ENCODE data around the gene DOLPP1.
"Not testable (repeated sequence)": the region's sequence is repeated elsewhere in the genome, so short reads cannot be mapped to it uniquely, and the experiment has no call there.

Gene DOLPP1, protein sequence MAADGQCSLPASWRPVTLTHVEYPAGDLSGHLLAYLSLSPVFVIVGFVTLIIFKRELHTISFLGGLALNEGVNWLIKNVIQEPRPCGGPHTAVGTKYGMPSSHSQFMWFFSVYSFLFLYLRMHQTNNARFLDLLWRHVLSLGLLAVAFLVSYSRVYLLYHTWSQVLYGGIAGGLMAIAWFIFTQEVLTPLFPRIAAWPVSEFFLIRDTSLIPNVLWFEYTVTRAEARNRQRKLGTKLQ

DNA sequence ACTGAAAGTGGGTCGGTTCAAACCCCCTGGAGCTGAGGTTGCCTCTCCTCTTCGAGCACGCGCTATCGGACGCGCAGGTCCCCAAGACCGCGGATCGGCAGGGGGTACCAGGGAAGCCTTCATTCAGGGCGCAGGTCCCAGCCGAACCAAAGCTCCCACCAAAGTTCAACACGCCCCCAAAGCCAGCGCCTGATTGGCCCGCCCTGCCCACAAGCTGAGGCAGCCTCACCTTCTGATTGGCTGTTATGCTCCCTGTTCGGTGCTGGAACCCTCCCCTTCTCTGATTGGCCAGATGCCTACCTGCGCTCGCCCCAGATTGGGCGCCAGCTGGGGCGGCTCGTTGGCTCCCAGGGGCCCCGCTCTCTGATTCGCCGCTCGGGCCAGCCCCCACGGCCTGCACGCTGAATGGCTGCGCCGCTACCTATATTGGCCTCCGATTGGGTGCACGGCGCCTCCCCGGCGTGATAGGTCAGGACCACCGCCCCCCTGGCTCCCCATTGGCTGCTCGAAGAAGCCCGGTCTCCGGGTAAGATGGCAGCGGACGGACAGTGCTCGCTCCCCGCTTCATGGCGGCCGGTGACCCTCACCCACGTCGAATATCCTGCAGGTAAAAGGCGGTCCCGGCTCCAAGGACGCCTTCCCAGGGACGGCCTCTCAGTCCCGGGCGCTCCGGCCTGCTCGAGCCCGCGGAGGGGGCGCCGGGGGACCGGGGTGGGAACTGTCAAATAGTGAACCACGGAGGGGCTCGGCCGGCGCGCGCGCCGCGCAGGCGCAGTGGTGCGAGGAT, at the start of gene DOLPP1:
TSS of gene DOLPP1 (plus strand) at position 511 of the 787 bp plus-strand sequence. CDS start at position 532, 21 bp downstream.
- DNase-seq (ENCODE audit: low read depth in 2 of 2, low spot score in 1 of 2) = peak; percentile 92 to 97

DNA sequence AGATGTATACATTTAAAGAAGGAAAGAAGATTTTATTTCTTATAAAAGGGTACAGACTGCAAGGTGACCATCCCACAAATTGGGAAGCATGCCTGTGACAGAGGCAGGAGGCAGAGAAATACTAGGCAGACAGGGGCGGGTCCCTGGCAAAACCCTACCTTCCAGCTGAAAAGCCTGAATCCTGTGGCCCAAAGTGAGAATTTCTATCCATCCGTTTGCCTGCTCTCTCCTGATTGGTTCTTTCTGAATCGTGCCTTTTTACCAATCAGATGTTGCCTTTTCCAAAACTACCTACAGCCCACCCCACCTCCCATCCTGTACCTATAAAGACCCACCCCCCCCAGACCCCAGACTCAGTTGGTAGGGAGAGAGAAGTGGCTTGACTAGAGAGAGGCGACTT, 49.4 kb upstream of the DOLPP1 start:
- DNase-seq (ENCODE audit: low read depth in 2 of 2, low spot score in 1 of 2) = no peak

DNA sequence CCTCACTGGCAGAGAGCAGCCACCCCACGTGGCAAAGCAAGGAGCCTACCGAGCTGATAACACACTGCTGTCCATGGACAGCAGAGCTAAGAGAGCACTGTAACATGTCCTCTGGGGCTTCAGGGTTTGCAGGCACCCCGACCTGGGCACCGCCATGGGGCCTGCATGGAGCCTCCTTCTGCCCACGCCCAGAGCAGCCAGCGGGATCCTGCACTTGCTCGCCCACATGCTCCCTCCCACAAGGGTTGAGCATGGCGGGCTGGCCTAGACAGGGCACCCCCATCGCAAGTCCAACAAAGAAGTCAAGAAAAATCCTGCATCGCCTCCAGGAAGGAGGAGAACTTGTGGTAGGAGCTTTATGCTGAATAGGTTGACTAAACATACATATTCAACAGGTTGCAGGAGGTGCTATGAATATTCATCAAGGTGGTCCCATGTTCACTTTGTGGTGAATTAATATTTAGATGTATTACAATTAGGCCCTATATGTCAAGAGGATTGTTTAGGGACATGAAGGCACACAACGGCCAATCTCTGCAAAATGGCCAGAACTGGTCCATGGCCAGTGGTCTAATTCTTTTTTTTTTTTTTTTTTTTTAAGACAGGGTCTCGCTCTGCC, 48.3 kb upstream of the DOLPP1 start:
- DNase-seq (ENCODE audit: low read depth in 2 of 2, low spot score in 1 of 2) = no peak

DNA sequence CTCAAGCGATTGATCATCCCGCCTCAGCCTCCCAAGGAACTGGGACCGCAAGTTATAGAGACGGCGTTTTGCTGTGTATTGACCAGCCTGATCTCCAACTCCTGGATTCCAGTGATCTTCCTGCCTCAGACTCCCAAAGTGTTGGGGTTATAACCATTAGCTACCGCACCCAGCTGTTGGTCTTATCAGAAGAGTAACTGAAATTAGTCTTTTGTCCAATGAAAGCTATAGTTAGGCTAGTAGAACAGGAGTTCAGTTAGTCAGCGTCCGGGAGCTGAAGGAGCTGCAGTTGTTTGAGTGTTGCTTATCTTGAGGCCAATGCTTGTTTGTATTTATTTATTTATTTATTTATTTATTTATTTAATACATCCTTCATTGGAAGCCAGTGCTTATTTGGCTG, 47.7 kb upstream of the DOLPP1 start:
- no peak for DNase-seq (ENCODE audit: low read depth in 2 of 2, low spot score in 1 of 2)

DNA sequence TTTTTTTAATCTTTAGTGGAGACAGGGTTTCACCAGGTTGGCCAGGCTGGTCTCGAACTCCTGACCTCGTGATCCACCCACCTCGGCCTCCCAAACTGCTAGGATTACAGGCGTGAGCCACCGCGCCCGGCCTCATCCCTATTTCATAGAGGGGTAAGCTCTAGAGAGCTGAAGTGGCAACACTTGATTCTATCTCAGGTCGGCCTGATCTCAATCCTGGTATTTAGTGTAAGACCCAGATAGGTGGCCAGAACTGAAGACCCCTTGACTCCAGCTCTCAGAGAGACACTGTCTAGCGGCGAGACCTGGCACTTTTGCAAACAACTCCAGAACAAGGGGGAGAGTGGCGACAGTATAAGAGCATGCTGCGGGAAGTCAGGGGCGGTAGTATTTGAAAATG, 45.1 kb upstream of the DOLPP1 start:
- DNase-seq (ENCODE audit: low read depth in 2 of 2, low spot score in 1 of 2) = not testable (repeated sequence)

DNA sequence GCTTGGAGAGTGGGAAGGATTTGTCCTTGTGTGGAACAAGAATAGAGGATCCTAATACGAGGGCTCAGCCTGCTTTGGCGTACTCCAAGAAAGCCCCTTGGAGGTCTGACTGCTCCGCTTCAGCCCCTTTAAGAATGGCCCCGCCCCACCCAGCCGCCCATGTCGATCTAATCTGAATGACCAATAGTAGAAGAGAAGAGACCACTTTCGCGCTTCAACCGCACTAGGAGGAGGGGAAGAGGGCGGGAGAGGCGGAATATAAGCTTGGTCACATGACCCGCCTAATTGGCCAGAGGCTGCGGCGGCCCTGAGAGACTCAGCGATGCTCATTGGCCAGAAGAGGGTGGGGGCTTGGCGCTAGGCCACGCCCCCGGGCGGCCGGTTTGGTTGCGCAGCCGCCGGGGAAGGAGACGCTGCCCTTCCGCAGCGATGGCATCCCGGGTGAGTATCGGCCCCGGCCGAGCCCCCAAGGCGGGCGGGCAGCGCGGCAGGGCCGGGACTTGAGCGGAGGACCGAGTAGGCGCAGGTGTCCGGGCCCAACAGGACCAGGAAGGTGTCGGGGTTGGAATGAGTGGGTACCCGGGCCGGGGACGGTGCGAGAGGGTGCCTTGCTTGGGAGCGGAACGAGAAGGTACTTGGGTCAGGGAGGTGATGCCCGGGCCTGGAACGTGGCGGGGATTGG, 44.5 kb upstream of the DOLPP1 start, which contains the start of gene MIGA2:
TSS of gene MIGA2 (plus strand) at position 386 of the 682 bp plus-strand sequence. CDS start 3,969 bp downstream, outside the sequence.
- DNase-seq (ENCODE audit: low read depth in 2 of 2, low spot score in 1 of 2) = peak; percentile 84 to 90

DNA sequence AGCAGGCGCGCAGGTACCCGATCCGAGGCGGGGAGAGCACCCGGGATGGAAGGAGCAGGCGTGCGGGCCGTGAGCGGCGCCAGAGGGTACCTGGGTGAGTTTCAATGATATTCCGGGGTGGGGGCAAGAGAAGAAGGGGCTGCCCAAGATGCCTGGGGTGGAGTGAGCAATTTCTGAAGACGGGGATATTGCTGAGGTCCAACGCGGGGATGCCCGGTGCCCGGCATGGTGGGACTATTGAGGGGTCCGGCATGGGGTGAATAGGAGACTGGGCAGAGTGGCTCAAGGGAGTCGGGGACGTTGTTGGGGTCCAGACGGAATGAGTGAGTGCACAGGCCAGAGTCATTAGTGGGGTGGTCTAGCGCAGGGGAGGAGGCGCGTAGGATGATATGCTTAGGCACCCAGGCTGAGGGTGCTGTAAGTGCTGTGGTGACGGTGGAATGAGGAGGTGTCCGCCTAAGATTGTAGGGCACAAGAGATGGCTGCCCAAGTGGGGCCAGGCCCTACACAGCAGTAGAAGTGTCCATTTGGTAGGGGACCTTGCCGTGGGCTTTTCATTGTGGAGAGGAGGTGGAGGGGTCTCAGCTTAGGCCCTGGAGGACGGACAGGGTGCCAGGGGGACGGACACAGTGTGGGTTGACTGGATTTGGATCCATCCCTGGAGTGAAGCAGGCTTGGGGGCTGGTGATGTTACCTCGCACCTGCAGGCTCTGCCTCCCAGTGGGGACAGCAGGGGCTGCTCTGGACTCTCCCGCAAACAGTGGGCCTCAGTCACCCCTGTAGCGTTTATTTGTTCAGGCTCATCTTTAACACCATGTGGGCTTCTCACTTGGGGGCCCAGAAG, 43.8 kb upstream of the DOLPP1 start:
- DNase-seq (ENCODE audit: low read depth in 2 of 2, low spot score in 1 of 2) = no peak

DNA sequence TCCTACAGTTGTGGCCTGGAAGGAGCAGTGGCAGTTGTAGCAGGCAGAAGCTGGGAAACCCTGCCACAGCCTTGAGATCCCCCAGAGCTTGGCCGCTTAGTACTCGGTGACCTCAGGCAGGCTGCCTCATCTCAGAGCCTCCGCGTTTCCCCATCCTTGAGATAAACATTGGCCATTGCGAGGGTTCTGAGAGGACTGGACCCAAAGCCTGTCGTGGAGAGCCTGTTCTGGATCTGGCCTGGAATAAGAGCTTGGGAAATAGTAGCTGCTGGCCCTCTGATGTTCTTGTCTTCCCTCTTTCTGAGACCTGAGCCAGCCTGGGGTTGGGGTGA, 43.2 kb upstream of the DOLPP1 start:
- DNase-seq (ENCODE audit: low read depth in 2 of 2, low spot score in 1 of 2) = no peak

DNA sequence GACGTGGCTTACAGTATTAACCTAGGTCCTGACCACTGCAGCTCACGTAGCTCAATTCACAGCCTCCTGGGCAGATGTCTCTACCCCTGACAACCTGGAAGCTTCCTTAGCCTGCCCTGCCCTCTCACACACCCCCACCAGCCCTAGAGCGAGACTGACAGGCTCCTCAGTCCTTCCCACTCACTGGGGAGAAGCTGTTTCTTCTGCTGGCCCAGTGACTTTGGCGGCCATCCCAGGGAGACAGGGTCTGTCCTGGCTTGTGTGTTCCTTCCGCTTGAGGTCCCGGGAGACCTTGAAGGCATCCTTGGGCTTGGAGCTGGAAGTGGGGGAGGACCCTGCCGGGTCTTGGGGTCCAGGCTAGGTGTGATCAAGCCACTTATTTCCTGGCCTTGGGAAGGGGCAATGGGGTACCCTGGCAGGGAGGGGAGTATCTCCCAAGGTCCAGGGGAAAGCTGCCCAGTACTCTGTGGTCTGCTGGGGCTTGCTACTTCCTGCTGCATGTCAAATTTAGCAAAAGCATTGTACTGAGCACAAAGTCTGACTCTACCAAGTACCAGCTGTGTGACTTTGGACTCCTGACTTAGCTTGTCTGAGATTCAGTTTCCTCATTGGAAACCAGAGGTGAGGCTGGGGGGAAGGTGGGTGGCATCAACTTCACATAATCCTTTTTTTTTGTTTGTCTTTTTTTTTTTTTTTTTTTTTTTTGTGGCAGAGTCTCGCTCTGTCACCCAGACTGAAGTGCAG, 42.6 kb upstream of the DOLPP1 start:
- DNase-seq (ENCODE audit: low read depth in 2 of 2, low spot score in 1 of 2) = no peak

DNA sequence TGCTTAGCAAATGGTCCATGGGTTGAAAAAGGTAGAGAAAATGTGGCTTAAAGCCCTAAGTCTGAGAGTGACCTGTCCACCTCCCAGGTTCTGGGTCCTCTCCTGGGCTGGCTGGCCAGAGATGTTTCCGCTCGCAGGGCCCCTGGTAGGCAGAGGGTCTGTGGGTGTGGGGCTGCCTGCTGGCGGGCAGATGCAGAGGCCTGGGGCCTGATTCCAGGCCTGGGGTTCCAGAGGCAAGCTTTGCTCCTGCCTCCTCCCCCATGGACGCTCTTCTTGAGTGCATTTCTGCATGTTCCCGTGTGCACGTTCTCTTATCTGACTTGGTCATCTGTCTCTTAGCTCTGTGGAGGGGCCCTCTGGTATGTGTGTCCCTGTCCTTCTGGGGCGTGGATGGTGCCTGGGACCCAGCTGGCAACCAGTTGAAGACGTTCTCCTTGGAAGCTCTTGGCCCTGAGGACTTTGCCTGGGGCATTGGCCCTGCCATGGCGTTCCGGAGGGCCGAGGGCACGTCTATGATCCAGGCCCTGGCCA, 40.7 kb upstream of the DOLPP1 start:
- no peak for DNase-seq (ENCODE audit: low read depth in 2 of 2, low spot score in 1 of 2)

DNA sequence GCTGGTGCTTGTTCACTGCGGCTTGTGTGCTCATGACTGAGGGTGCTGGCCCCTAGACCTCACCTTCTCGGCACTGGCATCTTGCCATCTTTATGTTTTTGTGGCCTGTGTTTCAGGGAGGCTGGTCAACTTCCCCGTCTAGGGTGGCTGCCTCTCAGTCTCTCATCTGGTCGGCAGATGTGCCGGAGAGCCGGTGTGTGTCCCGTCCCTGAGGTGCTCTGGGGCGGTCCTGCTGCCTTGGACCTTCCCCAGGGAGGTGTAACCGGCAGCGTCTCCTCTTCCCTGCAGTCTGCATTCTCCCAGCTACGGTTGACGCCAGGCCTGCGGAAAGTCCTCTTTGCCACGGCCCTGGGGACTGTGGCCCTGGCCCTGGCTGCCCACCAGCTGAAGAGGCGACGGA, 38.9 kb upstream of the DOLPP1 start:
- DNase-seq (ENCODE audit: low read depth in 2 of 2, low spot score in 1 of 2) = no peak

DNA sequence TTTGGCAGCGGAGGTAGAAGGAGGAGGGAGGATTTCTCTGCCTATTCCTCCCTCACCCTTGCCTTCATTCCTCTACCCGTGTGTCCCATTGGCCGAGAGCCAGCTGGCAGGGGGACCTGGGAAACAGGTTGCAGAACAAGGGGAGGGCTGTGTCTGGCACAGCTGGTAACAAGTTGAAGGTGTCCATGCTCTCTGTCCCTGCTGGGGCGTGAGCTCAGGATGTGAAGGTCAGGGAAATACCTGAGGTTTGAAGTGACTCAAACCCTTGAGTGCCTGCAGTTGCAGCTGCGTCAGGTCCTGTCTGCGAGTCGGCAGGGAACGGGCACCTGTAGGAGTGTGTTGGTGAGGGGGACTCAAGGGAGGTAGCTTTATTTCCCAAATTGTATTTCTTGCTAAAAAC, 28.3 kb upstream of the DOLPP1 start:
- DNase-seq (ENCODE audit: low read depth in 2 of 2, low spot score in 1 of 2) = no peak

DNA sequence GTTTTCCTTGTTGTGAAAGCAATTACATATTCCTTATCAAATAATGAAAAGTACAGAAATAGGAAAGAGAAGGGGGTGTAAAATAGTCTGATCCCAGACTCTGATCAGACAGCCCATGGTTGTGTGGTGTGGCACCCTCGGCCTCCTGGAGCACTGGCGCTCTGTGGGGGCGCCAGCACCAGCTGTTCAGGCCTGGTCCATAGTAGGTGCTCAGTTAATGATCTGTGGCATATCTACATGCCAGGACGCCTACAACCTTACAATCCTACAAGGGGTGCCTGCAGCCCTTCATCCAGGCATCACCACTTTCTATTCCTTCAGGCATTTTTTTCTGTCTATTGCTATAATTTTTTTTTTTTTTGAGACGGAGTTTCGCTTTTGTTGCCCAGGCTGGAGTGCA, 27.9 kb upstream of the DOLPP1 start:
- no peak for DNase-seq (ENCODE audit: low read depth in 2 of 2, low spot score in 1 of 2)

DNA sequence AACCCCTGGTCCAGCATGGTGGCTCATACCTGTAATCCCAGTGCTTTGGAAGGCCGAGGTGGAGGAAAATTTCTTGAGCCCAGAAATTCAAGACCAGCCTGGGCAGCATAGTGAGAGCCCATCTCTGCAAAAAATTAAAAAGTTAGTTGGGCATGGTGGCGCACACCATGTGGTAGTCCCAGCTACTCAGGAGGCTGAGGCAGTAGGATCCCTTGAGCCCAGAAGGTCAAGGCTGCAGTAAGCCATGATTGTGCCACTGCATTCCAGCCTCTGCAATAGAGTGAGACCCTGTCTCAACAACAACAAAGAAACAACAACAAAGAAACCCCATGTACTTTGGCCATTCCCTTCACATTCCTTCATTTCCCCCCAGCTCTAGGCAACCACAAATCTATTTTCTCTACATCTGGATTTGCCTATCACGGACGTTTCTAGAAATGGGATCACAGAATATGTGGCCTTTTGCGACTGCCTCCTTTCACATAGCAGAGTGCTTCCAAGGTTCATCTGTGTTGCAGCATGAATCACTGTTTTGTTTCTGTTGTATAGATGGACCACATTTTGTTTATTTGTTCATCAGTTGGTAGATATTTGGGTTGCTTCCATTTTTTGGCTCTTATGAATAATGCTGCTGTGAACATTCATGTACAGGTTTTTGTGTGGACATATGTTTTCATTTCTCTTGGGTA, 26.6 kb upstream of the DOLPP1 start:
- DNase-seq (ENCODE audit: low read depth in 2 of 2, low spot score in 1 of 2) = no peak

DNA sequence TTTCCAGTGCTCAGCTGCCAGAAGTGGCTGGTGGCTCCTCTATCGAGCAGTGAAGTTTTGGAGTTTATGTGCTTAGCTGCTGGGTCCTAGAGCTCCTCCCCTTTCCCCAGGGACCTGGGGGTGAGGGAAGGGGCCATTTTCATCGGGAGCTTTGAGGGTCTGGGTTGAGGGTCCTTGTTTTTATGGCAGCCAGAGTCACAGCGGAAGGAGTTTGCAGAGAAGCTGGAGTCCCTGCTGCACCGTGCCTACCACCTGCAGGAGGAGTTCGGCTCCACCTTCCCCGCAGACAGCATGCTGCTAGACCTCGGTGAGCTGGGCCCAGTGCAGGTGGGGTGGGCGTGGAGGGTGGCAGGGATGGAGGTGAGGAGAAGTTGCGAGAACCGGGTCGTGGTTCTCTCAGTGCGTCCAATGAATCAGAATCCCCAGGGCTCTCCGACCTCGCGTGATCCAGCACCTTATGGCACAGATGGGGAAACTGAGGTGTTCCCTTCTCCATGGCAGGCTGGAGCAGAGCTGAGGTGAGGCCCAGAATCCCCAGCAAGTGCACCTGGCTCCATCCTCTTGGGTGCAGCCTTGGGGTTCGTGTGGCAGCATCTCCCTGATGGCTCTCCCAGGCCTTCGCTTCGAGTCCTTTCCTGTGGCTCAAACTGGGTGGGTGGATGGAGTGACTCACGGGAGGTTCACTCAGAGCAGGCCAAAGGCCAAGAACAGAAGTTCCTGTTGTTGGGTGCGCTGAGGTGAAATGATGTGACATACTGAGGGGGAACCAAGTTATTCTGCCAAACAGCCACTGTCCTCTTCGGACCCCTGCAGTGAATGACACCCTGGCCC, 21.7 kb upstream of the DOLPP1 start:
- no peak for DNase-seq (ENCODE audit: low read depth in 2 of 2, low spot score in 1 of 2)

DNA sequence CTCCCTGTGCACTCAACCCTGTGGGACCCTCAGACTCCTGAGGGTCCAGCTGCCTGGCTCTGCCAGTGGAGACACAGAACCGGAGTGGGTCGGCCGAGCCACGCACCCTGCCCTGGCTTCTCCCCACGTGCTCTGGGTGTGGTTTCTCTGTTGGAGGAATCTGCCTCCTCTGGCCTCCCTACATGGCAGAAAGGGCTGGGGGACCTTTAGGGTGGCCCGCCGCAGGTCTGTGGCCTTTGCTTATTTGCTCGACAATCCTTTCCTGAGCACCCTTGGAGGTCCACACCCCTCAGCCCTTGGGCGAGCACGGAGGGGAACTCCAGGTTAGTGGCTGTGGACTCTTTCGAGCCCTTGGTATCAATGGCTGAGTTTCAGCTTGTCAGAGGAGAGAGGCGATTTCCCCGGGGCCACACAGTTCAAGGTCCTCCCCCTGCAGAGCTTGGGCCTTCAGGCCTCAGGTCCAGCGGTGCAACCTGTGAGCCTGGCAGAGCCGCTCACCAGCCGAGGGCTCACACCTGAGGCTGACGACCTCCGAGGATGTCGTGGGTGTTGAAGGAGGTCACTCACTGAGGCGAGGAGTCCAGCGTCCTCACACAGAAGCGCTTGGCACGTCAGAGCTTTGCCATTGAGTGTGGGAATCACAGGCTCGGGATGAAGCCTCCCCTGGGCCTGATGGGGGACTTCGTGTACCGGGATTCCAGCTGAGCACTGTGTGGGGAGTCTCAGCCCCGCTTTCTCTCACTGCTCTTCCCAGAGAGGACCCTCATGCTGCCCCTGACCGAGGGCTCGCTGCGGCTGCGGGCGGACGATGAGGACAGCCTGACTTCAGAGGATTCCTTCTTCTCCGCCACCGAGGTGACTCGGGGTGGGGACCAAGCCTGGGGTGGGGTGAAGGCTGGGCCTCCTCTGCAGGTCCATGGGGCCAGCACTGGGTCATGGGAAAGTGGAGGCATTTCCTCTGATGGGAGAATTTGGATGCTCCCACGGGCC, 20.8 kb upstream of the DOLPP1 start:
- no peak for DNase-seq (ENCODE audit: low read depth in 2 of 2, low spot score in 1 of 2)

DNA sequence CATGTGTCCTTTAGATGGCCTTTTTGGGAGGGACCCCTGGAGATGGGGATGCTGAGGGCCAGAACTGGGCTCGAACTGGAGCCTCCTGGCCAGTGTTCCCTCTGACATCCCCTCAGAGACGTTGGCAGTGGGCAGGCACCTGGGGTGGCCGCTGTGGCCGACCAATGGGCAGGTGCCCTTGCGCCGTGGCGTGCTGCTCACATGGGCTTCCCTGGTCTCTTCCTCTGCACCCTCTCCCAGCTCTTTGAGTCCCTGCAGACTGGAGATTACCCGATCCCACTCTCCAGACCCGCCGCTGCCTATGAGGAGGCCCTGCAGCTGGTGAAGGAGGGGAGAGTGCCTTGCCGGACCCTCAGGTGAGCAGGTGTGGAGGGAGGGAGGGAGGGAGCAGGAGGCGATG, 19.9 kb upstream of the DOLPP1 start:
- DNase-seq (ENCODE audit: low read depth in 2 of 2, low spot score in 1 of 2) = no peak

Measured in stimulated activated CD8-positive, alpha-beta memory T cell treated with anti-CD3 and anti-CD28 coated beads, Interleukin-4, amount 100 ng/mL, for 1 hour (primary cell).